WTC11 (cell line): ENCODE results near the gene BMPR1B.

Experiments used
- CREB1 ChIP-seq: sonication (generic); formaldehyde crosslinking; IDR thresholded peaks from 2 replicates; pipeline ENCODE4 v1.8.0; 2023; ENCODE audit warnings: mild to moderate bottlenecking, missing genetic modification reagents
- CREM ChIP-seq: sonication (generic); formaldehyde crosslinking; IDR thresholded peaks from 2 replicates; pipeline ENCODE4 v1.8.1; 2022; ENCODE audit warnings: mild to moderate bottlenecking, missing genetic modification reagents, moderate library complexity
- FOXK1 ChIP-seq: sonication (generic); formaldehyde crosslinking; IDR thresholded peaks from 2 replicates; pipeline ENCODE4 v1.8.0; 2022; ENCODE audit warnings: mild to moderate bottlenecking, moderate library complexity, missing genetic modification reagents
- FOXP1 ChIP-seq: sonication (generic); formaldehyde crosslinking; IDR thresholded peaks from 2 replicates; pipeline ENCODE4 v1.8.0; 2022; ENCODE audit warnings: missing genetic modification reagents, mild to moderate bottlenecking, moderate library complexity, borderline replicate concordance
- GRHL2 ChIP-seq: fragments of 250-450 bp; sonication (Bioruptor Pico); IDR thresholded peaks from 2 replicates; pipeline ENCODE4 v1.8.0; 2022; ENCODE audit warnings: mild to moderate bottlenecking, moderate library complexity; ENCODE audit not compliant: insufficient replicate concordance, severe bottlenecking
- GTF2I ChIP-seq: fragments of 250-450 bp; sonication (Bioruptor Pico); conservative IDR thresholded peaks from 2 replicates; pipeline ENCODE4 v1.4.0; 2021; ENCODE audit warnings: mild to moderate bottlenecking
- NFATC4 ChIP-seq: fragments of 250-450 bp; sonication (Bioruptor Pico); IDR thresholded peaks from 2 replicates; pipeline ENCODE4 v1.9.0; 2021; ENCODE audit warnings: mild to moderate bottlenecking
- TEAD4 ChIP-seq: sonication (generic); formaldehyde crosslinking; IDR thresholded peaks from 2 replicates; pipeline ENCODE4 v1.8.0; 2022; ENCODE audit warnings: mild to moderate bottlenecking, missing genetic modification reagents
- USF2 ChIP-seq: sonication (generic); formaldehyde crosslinking; IDR thresholded peaks from 2 replicates; pipeline ENCODE4 v1.8.1; 2023; ENCODE audit warnings: mild to moderate bottlenecking, missing genetic modification reagents, moderate library complexity
- TF ChIP-seq, protein P1 (sequence below): fragments of 200-600 bp; IDR thresholded peaks from 2 replicates; pipeline ENCODE4 v1.8.0; 2022; ENCODE audit warnings: antibody characterized with exemption
- TF ChIP-seq, protein P2 (sequence below): sonication (generic); formaldehyde crosslinking; IDR thresholded peaks from 2 replicates; pipeline ENCODE4 v1.8.0; 2023; ENCODE audit warnings: mild to moderate bottlenecking, missing genetic modification reagents
- TF ChIP-seq, protein P3 (sequence below): sonication (generic); formaldehyde crosslinking; IDR thresholded peaks from 2 replicates; pipeline ENCODE4 v1.8.1; 2023; ENCODE audit warnings: mild to moderate bottlenecking, missing genetic modification reagents, moderate library complexity
- TF ChIP-seq, protein P4 (sequence below): sonication (generic); formaldehyde crosslinking; IDR thresholded peaks from 2 replicates; pipeline ENCODE4 v1.8.0; 2023; ENCODE audit warnings: missing genetic modification reagents
- TF ChIP-seq, protein P5 (sequence below): sonication (generic); formaldehyde crosslinking; IDR thresholded peaks from 2 replicates; pipeline ENCODE4 v1.8.0; 2022; ENCODE audit warnings: mild to moderate bottlenecking, missing genetic modification reagents

DNA sequence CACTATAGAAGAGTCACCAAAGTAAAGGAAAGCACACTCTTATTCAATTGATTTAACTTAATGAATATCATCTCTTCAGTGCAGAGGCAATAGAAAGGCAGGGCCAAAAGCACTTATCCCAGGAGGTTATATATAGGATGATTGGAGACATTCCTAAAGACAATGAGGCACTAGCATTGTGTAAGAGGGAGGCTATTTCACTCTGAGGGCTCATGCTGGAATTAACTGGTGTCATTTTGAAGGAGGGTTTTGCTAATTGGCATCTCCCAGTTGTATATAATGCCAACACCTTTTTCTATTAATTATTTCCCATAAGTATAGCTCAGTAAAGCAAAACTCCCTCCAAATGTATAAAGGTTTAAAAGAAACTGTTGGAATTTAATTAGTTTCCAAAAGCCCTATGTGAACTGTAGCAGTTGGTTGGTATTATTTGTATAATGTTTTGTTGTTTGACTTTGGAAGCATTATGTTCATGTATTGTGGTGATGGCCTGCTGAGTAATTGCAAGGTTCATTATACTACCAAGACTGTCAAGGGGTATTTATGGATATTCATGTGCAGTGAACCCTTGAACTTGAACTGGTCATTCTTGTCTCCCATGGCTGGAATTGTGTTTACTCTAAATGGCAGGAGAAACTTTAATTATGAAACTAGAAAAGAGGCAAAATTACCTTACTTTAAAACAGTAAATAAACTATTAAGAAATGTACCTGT, 270.3 kb downstream of the BMPR1B start:
- TF ChIP-seq, protein P1, sequence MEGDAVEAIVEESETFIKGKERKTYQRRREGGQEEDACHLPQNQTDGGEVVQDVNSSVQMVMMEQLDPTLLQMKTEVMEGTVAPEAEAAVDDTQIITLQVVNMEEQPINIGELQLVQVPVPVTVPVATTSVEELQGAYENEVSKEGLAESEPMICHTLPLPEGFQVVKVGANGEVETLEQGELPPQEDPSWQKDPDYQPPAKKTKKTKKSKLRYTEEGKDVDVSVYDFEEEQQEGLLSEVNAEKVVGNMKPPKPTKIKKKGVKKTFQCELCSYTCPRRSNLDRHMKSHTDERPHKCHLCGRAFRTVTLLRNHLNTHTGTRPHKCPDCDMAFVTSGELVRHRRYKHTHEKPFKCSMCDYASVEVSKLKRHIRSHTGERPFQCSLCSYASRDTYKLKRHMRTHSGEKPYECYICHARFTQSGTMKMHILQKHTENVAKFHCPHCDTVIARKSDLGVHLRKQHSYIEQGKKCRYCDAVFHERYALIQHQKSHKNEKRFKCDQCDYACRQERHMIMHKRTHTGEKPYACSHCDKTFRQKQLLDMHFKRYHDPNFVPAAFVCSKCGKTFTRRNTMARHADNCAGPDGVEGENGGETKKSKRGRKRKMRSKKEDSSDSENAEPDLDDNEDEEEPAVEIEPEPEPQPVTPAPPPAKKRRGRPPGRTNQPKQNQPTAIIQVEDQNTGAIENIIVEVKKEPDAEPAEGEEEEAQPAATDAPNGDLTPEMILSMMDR, result no peak
- TF ChIP-seq CREB1 (CRISPR knock-in tag) (no peak), TEAD4 (CRISPR knock-in tag) (no peak), GRHL2 (no peak), CREM (CRISPR knock-in tag) (no peak), USF2 (no peak), FOXK1 (no peak), FOXP1 (CRISPR knock-in tag) (no peak), GTF2I (CRISPR knock-in tag) (no peak), NFATC4 (CRISPR knock-in tag) (no peak)
- TF ChIP-seq, protein P2, sequence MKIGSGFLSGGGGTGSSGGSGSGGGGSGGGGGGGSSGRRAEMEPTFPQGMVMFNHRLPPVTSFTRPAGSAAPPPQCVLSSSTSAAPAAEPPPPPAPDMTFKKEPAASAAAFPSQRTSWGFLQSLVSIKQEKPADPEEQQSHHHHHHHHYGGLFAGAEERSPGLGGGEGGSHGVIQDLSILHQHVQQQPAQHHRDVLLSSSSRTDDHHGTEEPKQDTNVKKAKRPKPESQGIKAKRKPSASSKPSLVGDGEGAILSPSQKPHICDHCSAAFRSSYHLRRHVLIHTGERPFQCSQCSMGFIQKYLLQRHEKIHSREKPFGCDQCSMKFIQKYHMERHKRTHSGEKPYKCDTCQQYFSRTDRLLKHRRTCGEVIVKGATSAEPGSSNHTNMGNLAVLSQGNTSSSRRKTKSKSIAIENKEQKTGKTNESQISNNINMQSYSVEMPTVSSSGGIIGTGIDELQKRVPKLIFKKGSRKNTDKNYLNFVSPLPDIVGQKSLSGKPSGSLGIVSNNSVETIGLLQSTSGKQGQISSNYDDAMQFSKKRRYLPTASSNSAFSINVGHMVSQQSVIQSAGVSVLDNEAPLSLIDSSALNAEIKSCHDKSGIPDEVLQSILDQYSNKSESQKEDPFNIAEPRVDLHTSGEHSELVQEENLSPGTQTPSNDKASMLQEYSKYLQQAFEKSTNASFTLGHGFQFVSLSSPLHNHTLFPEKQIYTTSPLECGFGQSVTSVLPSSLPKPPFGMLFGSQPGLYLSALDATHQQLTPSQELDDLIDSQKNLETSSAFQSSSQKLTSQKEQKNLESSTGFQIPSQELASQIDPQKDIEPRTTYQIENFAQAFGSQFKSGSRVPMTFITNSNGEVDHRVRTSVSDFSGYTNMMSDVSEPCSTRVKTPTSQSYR, result no peak
- TF ChIP-seq, protein P3, sequence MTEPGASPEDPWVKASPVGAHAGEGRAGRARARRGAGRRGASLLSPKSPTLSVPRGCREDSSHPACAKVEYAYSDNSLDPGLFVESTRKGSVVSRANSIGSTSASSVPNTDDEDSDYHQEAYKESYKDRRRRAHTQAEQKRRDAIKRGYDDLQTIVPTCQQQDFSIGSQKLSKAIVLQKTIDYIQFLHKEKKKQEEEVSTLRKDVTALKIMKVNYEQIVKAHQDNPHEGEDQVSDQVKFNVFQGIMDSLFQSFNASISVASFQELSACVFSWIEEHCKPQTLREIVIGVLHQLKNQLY (CRISPR knock-in tag), result no peak
- TF ChIP-seq, protein P4, sequence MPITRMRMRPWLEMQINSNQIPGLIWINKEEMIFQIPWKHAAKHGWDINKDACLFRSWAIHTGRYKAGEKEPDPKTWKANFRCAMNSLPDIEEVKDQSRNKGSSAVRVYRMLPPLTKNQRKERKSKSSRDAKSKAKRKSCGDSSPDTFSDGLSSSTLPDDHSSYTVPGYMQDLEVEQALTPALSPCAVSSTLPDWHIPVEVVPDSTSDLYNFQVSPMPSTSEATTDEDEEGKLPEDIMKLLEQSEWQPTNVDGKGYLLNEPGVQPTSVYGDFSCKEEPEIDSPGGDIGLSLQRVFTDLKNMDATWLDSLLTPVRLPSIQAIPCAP, result no peak
- TF ChIP-seq, protein P5, sequence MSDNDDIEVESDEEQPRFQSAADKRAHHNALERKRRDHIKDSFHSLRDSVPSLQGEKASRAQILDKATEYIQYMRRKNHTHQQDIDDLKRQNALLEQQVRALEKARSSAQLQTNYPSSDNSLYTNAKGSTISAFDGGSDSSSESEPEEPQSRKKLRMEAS (CRISPR knock-in tag), result no peak
